GM19468 (cell line): ENCODE data around the gene KRTAP20-1.

Experiments used
- ATAC-seq: cut with Tn5 transposase; IDR thresholded peaks from one replicate; pipeline ENCODE4 v1.9.1; 2021; ENCODE audit warnings: mild to moderate bottlenecking, moderate library complexity, moderate number of reproducible peaks; ENCODE audit not compliant: unreplicated experiment; ENCODE audit errors: extremely low read depth

Gene KRTAP20-1, protein sequence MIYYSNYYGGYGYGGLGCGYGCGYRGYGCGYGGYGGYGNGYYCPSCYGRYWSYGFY

DNA sequence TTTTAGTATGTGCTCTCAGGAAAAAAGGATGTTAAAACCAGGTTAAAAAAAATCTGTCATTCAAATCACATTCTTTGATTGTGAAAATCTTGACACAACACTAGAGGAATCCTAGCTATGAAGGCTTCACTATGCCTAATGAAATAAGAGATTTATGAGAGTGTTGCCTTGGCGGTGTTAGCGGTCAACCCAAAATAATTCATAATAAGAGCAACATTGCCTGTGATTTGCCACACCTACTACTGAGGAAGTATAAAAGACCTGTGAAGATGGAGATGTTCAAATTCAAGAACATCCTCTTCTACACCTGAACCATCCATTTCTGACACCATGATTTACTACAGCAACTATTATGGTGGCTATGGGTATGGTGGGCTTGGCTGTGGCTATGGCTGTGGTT lies at the start of gene KRTAP20-1:
KRTAP20-1 (plus strand) TSS at position 301 of the 400 bp plus-strand sequence; CDS start at position 331, 30 bp downstream.
- no peak for ATAC-seq

DNA sequence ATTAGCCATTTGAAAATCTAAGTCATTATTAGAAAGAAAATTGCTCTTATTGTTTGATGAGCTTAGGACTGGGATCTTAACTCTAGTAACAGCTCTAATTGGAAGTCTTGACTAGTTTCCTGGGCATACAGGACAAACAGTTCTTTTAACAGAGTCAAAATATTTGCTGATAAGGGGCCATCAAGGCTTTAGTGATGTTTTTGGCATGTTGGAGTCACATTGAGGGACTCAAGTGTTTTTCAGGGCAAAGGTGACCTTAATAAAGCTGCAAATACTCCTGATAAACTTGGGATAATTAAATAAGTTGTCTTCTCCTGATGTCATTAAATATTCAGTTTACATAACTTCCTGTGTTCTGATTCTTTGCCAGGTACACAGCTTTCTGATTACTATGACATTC lies 48.6 kb upstream of the KRTAP20-1 start:
- ATAC-seq, result no peak

DNA sequence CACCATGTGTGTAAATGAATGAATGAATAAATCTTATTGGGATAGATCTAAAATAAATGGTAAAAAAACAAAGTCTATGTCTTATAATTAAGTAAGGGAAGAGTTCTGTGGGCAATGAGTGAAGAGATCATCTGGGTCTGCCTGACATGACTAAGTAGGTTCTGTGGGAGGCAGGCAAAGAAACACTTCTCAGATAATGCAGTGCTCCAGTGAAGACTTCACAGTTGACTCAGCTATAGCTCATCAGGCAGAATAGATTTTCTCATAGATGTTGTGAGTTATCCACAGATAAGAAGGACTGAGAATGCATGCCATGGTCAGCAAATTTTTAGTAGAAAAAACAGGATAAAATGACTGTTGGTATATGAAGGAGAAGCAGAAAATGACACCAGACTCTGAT lies 38.5 kb upstream of the KRTAP20-1 start:
- no peak for ATAC-seq

DNA sequence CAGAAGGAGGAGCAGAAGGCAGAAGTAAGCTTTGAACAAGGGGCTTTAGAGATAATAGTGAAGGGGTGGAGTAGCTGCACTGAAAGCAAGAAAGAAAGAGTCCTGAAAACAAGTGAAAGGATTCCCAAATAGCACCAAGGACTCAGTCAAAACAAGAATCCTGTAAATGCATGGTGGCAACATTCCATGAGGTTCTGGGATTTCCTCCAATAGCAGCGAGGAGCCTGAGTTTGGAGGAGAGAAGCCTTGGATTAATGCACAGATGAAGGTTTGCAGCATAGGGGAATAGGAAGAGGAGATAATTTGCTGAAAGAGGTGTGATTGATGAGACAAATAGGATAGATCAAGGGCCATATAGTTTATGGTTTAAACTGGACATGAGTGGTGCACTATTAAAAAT lies 36.9 kb upstream of the KRTAP20-1 start:
- ATAC-seq, result no peak

DNA sequence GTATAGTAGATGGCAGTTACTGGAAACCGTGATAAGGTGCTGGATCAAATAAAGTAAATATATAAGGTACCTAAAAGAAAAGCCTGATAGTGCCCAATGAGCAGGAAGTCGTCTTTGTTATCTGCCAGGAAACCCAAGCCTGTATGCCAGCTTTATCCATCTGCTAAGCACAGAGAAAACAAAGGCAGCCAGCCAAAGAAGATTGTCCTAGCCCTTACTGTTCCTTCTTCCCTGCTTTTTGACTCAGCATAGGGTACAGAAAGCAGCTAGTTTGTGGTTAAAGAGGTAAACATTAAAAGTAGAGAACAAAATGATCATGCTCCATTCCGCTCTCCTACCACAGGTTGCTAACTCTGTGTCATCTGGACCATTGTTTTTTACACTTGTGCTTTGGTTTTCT lies 36.1 kb upstream of the KRTAP20-1 start:
- ATAC-seq, result no peak

DNA sequence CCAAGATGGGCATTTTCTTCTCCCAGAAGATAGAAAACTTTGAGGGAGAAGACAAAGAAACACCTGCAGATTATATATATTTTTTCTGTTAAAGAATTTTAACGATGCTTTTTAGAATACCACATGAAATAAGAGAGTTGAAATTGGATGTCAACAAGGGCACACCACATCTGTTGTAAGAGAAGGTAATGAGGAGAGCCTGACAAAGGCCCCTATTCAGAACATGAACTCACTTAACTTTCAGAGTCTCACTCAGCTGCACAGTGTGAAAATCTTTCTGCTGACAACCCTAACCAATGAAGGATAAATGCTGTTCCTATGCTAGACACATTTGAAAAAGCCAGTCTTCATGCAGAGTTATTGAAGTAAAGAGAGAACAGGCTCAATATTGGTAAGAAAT lies 33.4 kb upstream of the KRTAP20-1 start:
- no peak for ATAC-seq

DNA sequence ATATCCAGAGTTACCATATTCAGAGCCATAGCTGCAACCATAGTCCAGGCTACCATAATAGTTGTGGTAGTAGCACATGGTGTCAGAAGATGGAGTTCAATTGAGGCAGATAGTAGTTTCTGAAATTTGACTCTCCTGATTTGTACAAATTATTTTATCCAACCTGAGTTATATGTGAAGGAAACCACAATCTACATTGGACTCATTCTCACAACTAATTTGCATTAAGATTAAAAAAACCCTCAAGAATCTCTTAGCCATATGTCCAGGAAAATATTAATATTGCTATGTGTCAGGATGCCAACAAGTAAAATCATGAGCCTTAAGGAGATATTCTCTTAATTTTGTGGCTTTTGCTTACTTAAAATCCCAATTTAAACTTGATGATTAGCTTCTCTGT lies 25.9 kb upstream of the KRTAP20-1 start, which contains the start of gene KRTAP22-2:
KRTAP22-2 (minus strand) TSS at position 101 of the 400 bp plus-strand sequence.
- no peak for ATAC-seq

DNA sequence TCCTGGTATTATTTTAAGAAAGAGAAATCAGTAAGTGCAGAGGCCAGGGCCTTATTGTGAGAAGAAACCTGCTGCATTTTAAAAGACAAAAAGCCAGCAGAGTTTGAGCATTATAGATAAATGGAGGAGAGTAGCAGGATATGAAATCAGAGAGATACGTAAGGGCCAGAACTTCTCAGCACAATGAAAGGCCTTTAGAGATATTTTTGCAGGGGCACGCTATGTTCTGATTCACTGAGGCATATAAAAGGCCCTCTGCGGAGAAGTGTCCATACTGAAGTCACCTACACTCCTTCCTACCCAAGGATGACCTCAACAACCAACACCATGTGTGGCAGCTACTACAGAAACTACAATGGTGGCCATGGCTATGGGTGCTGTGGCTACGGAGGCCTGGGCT lies 24.1 kb upstream of the KRTAP20-1 start, which contains the start of gene KRTAP6-3:
KRTAP6-3 (plus strand) TSS at position 301 of the 400 bp plus-strand sequence; CDS start at position 307, 6 bp downstream.
- ATAC-seq, result no peak

DNA sequence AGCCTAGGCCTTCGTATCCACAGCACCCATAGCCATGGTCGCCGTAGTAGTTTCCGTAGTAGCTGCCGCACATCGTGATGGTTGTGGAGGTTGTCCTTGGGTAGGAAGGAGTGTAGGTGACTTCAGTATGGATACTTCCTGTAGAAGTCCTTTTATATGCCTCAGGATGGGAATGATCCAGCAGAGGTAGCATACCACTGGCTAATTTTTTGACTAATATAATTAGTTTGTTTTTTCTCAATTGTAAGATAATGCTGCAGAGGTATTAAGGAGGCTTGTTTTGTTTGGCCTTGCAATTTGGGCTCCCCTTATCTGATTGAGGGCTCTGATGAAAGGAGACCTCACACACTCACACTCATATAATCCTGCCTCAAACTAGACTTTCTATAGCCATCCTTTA lies 17.4 kb upstream of the KRTAP20-1 start, which contains the start of gene KRTAP6-2:
KRTAP6-2 (minus strand) TSS at position 101 of the 400 bp plus-strand sequence; CDS start at position 73, 28 bp downstream.
- ATAC-seq, result no peak

DNA sequence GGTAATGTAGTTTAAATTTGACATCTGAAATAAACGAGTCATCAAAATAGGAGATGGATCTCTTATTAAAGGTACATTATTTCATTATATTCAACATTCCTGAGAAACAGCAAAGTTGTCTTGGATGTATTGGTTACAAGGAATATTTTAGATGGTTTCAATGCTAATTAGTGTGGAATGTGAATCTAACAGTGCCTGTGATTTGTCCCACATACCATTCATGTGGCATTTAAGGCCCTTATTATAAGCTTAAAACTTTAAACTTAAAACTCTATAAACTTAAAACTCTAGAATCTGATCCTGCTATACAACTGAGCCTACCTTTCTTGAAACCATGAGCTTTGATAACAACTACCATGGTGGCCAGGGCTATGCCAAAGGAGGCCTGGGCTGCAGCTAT lies 15.4 kb upstream of the KRTAP20-1 start, which contains the start of gene KRTAP22-1:
KRTAP22-1 (plus strand) TSS at position 301 of the 400 bp plus-strand sequence.
- ATAC-seq, result no peak

DNA sequence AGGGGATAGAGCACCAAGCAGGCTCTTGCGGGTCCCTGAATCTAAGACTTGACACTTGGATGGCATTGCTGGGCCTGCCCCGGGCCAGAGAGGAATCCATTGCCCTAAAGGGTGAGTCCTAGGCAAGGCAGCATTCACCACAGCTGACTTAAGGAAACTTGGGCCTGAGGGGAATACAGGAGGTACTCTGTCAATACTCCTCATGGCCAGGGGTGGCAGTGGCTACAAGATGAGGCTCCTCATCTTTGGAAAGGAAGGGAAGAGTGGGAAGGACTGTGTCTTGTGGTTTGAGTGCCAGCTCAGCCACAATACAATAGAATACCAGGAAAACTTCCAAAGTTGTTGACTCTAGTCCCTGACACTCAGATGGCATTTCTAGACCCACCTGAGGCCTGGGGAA lies 10.3 kb upstream of the KRTAP20-1 start:
- ATAC-seq, result no peak

DNA sequence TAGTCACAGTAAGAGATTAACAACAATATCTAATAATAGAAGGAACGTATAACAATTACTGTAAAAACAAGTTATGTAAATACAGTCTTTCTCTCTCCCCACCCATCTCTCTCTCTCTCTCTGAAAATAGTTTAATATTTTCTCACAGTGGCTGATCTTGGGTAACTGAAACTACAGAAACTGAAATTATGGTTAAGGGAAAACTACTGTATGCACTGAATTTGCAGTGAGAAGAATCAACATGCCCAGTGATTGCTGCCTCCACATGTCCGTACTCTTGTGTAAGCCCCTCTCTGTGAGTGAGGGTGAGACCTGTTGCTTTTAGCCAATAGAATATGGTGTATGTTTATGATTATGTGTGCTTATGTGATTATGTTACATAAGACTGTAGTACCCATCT lies 4.1 kb upstream of the KRTAP20-1 start:
- ATAC-seq, result no peak

DNA sequence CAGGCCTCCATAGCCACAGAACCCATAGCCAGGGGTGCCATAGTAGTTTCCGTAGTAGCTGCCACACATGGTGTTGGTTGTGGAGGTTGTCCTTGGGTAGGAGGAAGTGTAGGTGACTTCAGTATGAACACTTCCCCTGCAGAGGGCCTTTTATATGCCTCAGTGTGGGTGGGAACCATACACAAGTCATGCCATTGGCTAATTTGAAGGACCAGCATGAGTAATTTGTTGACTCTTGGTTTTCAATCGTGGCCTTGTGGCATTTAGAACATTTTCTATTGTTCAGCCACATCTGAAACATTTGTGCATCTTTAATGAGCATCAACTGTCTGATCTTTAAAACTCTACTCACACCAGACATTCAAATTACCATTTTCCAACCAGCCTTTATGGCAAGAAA lies 2.4 kb upstream of the KRTAP20-1 start, which contains the start of gene KRTAP6-1:
KRTAP6-1 (minus strand) TSS at position 95 of the 400 bp plus-strand sequence; CDS start at position 69, 26 bp downstream.
- no peak for ATAC-seq

DNA sequence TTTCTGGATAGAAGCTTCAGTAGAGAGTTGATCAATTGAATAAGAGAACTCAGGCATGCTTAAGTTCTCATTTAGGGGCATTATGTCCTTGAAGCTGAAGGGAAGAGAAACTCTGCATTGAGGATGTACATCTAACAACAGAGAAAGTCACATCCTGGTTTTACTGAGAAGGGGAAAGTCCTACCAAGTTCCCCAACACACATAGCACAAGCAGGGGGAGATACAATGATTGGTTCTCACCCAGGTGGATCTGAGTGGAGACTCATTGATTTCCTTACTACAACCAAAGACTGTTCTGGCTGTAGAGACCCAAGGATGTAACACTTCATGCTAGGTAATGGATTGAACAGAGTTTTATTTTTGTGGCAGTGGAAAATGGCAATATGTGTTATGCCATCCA lies 1.0 kb upstream of the KRTAP20-1 start:
- ATAC-seq, result no peak

DNA sequence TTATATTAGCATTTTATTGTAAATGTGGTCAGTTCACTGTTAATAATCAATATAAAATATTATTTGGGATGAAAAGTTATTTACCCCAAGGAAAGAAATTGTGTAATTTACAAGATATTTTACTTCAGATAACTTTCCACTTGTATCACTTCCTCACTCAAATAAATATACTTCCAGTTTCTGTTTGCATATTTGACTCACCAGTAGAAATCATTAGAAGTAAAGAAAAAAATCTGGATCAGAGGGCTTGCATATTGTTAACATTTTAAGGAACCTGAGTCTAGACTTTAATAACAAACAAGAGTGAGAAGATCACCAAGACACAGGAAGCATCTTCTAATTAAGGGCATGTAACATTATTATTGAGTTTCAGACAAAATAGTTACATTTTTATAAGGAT lies 3.9 kb downstream of the KRTAP20-1 start:
- no peak for ATAC-seq

DNA sequence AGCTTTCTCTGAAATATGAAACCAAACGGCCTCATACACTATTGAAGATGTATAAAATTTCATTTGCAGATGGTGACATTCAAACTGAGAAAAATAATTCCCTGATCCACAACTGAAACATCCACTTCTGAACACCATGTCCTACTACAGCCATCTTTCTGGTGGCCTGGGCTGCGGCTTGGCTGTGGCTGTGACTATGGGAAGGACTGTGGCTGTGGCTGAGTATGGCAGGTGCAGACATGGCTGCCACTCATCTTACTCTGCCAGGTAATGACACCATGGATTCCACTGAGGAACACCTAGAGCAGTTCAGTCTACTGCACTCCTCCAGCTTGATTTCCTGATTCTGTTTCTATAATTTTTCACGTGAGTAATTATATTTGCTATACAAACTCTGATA lies 4.3 kb downstream of the KRTAP20-1 start, which contains the start of gene KRTAP20-4:
KRTAP20-4 (plus strand) TSS at position 106 of the 400 bp plus-strand sequence.
- ATAC-seq, result no peak

DNA sequence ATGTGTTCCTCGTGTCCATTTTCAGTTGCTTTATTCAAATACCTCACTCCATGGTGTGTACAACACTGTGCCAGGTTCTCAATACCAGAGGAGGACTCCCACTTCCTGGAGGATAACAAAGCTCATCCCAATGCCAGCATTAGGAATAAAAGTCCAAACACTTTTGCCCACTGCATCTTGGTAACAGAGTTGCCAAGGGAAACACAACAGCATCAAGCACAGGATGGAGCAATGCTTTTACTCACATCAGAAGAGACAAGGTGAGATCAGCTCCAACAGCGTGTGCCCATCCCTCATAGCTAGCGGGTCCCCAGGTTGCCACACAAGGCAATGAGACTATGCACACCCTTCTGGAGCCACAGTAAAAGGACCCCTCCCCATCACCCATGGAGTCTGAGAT lies 7.1 kb downstream of the KRTAP20-1 start:
- no peak for ATAC-seq

DNA sequence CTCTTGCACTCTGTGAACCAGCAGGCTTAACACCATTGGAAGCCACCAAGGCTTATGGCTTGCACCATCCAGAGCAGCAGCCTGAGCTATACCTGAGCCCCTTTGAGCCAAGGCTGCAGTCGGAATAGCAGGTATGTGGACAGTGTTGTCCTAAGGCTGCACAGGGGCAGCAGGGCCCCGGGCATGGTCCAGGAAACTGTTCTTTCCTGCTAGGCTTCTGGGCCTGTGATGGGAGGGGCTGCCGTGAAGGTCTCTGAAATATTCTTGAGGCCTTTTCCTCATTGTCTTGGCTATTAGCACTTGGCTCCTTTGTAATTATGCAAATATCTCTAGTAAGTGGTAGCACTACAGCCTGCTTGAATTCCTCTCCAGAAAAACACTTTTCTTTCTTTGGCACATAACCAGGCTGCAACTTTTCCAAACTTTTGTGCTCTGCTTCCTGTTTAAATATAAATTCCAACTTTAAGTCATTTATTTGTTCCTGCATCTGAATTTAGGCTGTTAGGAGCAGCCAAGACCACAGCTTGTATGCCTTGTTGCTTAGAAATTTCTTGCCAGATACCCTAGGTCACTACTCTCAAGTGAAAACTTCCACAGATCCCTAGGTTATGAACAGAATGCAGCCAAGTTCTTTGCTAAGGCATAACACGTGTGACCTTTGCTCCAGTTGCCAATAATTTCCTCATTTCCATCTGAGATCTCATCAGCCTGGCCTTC lies 9.4 kb downstream of the KRTAP20-1 start:
- no peak for ATAC-seq

DNA sequence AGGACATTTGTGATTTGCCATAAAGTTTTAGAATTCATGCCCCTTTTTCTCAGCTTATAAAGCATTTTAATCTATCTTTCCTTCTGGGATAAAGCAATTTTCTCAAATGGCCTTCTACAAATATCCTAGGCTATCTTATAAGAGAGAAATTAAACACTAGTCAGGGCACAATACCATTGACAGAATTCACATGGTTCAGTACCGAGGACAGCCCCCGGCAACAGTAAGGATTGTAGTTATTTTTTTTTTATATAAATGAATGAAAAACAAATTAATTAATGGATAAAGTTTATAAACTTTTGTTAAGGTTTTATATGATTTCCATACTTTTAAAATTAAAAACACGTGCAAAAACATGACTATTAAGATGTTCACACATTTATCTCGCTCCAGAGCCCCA lies 11.9 kb downstream of the KRTAP20-1 start:
- no peak for ATAC-seq

DNA sequence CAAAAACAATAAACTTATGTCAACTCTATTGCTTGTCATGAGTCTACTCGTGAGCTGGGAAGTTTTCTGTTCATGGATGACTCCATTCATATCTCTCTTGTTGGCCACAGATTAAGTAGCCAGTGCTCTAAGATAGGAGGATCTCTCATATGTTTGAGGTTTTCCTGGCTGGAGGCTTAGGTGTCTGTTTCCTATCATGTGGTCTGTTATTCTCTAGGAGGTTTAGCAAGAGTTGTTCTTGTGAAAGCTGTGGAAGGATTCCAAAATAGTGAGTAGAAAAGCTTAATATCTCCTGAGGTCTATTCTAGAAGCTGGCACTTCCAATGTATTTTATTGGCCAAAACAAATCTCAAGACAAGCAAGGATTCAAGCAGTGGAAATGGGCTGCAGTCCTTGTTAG lies 13.0 kb downstream of the KRTAP20-1 start:
- no peak for ATAC-seq

DNA sequence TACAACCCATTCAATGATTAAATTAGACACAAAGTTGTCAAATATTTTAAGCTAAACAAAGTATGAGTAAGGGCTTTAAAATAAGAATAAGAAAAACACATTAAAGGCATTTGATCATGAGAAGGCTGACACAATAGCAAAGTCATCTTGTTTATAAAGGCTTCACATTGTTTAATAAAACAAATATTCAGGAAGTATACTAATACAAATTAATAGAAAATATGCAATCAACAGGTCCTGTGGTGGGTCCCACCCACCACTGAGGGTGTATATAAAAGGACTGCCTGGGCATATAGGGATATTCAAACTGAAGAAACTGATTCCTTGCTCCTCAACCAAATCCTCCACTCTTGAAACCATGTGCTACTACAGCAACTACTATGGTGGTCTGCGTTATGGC lies 18.7 kb downstream of the KRTAP20-1 start, which contains the start of gene KRTAP20-2:
KRTAP20-2 (plus strand) TSS at position 301 of the 400 bp plus-strand sequence; CDS start at position 359, 58 bp downstream.
- ATAC-seq, result no peak
